HG03571 (cell line): ENCODE measurements around the gene IFIT5.
A peak's percentile ranks its signal among the peaks of the same experiment; 100 is the strongest.
"Not testable (repeated sequence)": the region's sequence is repeated elsewhere in the genome, so short reads cannot be mapped to it uniquely, and the experiment has no call there.

ENCODE experiments used
- ATAC-seq: cut with Tn5 transposase; IDR thresholded peaks from one replicate; pipeline ENCODE4 v1.9.1; 2021; ENCODE audit not compliant: unreplicated experiment

The IFIT5 gene

GRCh38 chr10:89391907-89392756 lies 22.2 kb upstream of the IFIT5 start, which contains the start of gene IFIT1:
Gene IFIT1 (plus strand): TSS chr10:89392623. CDS start chr10:89392713, 90 bp downstream.
- ATAC-seq = peak; percentile 73

DNA sequence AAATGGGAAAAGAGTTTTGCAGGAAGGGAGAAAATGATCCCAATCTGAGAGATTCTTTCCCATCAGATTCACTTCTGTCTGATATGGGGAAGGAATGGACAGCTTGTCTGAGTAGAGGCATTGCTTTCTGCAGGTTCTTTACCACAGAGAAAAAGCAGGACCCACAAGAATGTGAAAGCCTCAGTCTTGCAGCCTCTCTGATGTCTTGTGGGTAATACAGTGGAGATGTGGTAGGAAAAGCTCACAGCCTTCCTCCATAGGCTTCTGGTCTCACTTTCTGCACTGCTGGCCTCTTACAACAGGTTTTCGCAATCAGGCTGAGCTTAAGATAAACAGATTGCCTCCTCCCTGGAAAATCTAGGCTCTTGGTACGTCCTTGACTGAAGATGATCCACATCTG lies 21.4 kb upstream of the IFIT5 start:
- peak; percentile 28 for ATAC-seq

DNA sequence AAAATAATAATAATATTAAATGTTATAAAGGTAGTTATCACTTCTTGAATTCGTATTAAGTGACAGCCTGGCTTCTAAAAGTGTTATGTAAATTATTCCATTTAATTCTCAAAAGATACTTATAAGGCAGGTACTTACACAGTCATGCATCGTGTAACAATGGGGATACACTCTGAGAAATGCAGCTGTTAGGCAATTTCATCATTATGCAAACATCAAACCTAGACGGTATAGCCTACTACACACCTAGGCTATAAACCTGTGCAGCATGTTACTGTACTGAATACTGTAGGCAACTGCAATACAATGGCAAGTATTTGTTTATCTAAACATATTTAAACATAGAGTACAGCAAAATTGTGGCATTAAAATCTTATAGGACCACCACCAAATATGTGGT lies 20.5 kb upstream of the IFIT5 start:
- no peak for ATAC-seq

- no peak for ATAC-seq
Measured at GRCh38 chr10:89395141-89395540, 19.2 kb upstream of the IFIT5 start.

- ATAC-seq = no peak
Measured at GRCh38 chr10:89398003-89398749, 16.2 kb upstream of the IFIT5 start.

- ATAC-seq = no peak
Measured at GRCh38 chr10:89399956-89400355, 14.4 kb upstream of the IFIT5 start.

DNA sequence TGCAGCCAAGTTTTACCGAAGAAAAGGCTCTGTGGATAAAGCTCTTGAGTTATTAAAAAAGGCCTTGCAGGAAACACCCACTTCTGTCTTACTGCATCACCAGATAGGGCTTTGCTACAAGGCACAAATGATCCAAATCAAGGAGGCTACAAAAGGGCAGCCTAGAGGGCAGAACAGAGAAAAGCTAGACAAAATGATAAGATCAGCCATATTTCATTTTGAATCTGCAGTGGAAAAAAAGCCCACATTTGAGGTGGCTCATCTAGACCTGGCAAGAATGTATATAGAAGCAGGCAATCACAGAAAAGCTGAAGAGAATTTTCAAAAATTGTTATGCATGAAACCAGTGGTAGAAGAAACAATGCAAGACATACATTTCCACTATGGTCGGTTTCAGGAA lies 11.3 kb upstream of the IFIT5 start:
- no peak for ATAC-seq

GRCh38 chr10:89404104-89405047 lies 10.0 kb upstream of the IFIT5 start:
- ATAC-seq = no peak

DNA sequence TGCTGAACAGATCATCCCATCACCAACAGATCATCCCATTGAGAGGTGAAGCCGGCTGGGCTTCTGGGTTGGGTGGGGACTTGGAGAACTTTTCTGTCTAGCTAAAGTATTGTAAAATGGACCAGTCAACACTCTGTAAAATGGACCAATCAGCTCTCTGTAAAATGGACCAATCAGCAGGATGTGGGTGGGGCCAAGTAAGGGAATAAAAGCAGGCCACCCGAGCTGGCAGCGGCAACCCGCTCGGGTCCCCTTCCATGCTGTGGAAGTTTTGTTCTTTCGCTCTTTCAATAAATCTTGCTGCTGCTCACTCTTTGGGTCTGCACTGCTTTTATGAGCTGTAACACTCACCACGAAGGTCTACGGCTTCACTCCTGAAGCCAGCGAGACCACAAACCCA lies 8.2 kb upstream of the IFIT5 start:
- not testable (repeated sequence) for ATAC-seq

GRCh38 chr10:89407792-89408191 lies 6.6 kb upstream of the IFIT5 start:
- not testable (repeated sequence) for ATAC-seq

- not testable (repeated sequence) for ATAC-seq
Measured at GRCh38 chr10:89409282-89409681, 5.1 kb upstream of the IFIT5 start.

DNA sequence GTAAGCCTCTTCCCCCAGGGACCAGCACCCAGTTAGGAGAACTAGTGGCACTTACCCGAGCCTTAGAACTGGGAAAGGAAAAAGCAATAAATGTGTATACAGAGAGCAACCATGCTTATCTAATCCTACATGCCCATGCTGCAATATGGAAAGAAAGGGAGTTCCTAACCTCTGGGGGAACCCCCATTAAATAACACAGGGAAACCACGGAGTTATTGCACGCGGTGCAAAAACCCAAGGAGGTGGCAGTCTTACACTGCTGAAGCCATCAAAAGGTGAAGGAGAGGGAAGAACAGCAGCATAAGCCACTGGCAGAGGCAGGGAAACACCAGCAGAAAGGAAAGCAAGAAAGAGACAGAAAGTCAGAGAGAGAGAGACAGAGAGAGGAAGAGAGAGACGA lies 3.8 kb upstream of the IFIT5 start:
- not testable (repeated sequence) for ATAC-seq

DNA sequence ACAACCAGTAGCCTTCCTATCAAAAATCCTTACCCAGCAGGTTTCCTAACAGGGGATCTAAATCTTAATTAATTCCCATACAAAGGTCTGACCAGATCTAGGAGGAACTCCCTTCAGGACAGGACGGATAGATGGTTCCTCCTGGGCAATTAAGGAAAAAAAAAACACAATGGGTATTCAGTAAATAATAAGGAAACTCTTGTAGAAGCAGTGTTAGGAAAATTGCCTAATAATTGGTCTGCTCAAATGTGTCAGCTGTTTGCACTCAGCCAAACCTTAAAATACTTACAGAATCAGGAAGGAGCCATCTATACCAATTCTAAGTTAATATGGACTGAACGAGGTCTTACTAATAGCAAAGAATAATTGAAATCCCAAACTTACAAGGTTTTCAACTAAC lies 3.2 kb upstream of the IFIT5 start:
- ATAC-seq = not testable (repeated sequence)

- not testable (repeated sequence) for ATAC-seq
Measured at GRCh38 chr10:89412276-89412675, 2.1 kb upstream of the IFIT5 start.

DNA sequence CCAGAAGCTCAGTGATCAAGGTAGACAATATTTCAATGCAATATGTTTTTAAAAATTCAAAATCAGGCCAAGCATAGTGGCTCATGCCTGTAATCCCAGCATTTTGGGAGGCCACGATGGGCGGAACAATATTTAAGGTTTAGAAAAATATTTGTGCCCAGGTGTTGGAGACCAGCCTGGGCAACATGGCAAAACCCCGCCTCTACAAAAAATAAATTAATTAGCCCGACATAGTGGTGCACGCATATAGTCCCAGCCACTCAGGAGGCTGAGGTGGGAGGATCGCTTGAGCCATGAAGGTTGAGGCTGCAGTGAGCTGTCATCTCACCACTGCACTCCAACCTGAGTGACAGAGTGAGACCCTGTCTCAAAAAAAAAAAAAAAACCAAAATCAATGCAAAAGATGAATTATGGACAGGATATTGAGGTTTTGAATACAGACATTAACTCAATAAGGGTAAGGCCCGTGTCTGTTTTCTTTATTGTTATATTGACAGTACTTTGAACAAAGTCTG lies 913 bp upstream of the IFIT5 start:
- no peak for ATAC-seq

- ATAC-seq = peak; percentile 35
Measured at GRCh38 chr10:89414879-89415821, 782 bp downstream of the IFIT5 start.

DNA sequence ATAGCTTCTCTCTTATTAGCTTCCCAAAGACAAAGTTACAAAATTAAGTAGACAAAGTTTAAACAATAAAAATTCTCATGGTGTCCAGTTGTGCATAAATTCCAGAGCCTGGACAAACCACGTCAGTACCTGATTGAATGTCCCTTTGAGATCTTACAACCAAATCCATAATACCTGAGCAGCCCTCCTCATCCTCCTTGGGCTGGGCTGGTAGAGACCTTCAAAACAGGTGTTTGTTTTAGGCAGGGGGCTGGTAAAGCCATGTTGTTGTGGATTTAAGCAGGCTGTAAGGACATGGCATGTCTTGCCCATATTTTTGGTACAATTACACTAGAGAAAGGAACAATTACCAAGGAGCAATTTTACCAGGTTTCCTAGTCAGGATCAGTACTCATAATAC lies 2.1 kb downstream of the IFIT5 start:
- ATAC-seq = no peak

- ATAC-seq = no peak
Measured at GRCh38 chr10:89419548-89419947, 5.2 kb downstream of the IFIT5 start.

DNA sequence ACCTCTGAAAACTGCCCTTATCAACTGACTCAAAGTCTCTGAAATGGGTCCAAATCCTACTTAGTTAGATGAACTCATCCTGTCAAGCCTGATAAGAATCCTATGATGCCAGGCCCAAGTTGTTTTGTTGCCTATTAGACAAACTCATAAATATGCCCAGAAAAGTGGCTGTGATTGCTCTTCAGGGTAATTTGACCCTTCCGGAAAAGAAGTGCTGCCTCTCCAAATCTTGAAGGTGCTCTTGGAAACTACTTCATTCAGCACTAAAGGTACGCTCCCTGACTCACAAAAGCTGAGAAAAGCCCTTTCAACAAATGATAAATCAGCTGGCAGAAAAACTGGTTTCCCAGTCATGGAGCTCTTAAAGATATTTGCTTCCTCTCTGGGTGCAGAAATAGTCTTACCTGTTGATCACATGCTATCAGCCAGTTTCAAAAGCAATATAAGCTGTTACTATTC lies 6.7 kb downstream of the IFIT5 start:
- ATAC-seq = no peak

- no peak for ATAC-seq
Measured at GRCh38 chr10:89425000-89425399, 10.6 kb downstream of the IFIT5 start.
